IPS DF 4.7 (cell line): ENCODE results near the gene TSKS.

Source experiments
- DNase-seq: peaks from one replicate; pipeline ENCODE4 v3.0.0-alpha.2; 2013; ENCODE audit warnings: low spot score; ENCODE audit errors: extremely low read depth

The TSKS gene

GRCh38 chr19:49763230-49763629, at the start of gene TSKS:
TSS of gene TSKS (minus strand) at chr19:49763306. CDS start at chr19:49763247, 59 bp downstream.
- no peak for DNase-seq

DNA sequence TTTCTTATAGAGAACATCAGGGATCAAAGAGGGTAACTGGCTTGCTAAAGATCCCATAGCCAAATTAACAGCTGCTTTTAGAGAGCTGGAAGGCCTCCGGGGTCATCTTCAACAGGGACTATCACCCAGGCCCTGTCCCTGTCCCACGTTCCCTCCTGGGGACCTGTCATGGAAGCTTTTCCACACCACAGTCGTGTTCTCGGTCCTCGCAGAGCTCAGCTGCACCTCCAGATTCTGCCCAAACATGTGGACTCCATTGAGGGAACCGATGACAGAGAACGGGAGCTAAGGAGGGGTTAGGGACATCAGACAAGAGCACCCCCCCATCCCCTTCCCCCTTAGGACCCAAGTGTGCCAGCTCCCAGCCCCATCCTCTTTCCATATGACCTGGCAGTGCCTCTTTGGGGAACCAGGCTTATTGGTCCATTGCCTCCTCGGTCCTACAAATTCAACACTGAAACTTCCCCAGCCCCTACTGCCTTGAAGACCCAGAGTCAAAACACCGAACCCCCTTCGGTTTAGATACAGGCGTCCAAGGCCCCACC, 49.4 kb upstream of the TSKS start:
- no peak for DNase-seq

GRCh38 chr19:49811328-49811727, 48.2 kb upstream of the TSKS start:
- no peak for DNase-seq

GRCh38 chr19:49809941-49810389, 46.9 kb upstream of the TSKS start:
- DNase-seq: no peak

- DNase-seq: no peak
Observed at GRCh38 chr19:49809160-49809940, 46.2 kb upstream of the TSKS start.

DNA sequence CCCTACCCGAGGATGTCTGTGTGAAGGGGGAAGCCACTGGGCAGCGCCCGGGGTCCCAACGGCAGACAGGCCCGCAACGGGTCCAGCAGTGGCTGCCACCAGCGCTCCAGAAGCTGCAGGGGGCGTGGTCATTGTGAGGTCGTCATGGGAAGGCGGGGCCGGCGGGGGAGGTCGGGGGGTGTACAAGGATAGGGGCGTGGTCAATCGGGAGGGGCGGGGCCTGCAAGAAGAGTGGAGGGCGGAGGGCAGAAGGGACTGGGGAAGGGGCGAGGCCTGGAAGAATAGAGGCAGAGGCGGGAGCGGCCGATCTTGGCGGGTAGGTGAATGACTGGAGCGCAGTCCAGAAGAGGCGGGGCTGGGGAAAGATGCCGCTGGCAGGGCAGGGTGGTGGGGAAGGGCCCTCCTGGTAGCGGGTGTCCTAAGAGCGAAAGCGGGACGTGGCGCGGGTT, 45.6 kb upstream of the TSKS start:
- no peak for DNase-seq

- DNase-seq: no peak
Observed at GRCh38 chr19:49807904-49808675, 45.0 kb upstream of the TSKS start.

GRCh38 chr19:49807058-49807903, 44.2 kb upstream of the TSKS start:
- DNase-seq: no peak

DNA sequence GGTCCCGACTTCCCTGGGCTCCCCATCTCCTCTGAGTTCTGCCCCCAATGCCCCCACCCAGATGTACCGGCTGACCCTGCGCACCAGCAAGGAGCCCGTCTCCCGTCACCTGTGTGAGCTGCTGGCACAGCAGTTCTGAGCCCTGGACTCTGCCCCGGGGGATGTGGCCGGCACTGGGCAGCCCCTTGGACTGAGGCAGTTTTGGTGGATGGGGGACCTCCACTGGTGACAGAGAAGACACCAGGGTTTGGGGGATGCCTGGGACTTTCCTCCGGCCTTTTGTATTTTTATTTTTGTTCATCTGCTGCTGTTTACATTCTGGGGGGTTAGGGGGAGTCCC, 43.5 kb upstream of the TSKS start:
- no peak for DNase-seq

- no peak for DNase-seq
Observed at GRCh38 chr19:49805822-49806619, 42.9 kb upstream of the TSKS start.

DNA sequence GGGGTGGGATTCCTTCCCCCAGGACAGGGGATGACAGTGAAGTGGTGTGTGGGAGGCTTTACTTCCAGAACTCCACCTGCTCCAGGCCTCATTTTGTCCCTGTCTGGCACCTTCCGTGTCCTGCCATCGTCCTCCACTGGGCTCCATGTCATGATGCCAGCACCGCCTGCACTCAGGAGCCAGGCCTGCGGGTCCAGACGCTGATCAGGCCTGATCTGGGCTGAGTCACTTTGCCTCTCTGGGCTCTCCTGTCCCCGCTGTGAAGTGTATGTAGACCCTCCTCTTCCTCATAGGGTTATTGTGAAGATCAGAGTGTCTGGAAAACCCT, 40.4 kb upstream of the TSKS start:
- no peak for DNase-seq

- DNase-seq: no peak
Observed at GRCh38 chr19:49802836-49803528, 39.9 kb upstream of the TSKS start.

- no peak for DNase-seq
Observed at GRCh38 chr19:49801966-49802661, 39.0 kb upstream of the TSKS start.

DNA sequence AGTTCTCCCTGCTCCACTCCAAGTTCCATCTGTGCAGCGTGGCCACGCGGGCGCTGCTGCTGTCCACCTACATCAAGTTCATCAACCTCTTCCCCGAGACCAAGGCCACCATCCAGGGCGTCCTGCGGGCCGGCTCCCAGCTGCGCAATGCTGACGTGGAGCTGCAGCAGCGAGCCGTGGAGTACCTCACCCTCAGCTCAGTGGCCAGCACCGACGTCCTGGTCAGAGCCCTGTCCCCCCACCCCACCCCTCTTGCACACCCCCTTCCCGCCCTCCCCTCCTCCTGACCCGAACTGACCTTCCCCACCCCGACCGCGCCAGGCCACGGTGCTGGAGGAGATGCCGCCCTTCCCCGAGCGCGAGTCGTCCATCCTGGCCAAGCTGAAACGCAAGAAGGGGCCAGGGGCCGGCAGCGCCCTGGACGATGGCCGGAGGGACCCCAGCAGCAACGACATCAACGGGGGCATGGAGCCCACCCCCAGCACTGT, 38.3 kb upstream of the TSKS start:
- DNase-seq: no peak

- no peak for DNase-seq
Observed at GRCh38 chr19:49800771-49801170, 37.7 kb upstream of the TSKS start.

DNA sequence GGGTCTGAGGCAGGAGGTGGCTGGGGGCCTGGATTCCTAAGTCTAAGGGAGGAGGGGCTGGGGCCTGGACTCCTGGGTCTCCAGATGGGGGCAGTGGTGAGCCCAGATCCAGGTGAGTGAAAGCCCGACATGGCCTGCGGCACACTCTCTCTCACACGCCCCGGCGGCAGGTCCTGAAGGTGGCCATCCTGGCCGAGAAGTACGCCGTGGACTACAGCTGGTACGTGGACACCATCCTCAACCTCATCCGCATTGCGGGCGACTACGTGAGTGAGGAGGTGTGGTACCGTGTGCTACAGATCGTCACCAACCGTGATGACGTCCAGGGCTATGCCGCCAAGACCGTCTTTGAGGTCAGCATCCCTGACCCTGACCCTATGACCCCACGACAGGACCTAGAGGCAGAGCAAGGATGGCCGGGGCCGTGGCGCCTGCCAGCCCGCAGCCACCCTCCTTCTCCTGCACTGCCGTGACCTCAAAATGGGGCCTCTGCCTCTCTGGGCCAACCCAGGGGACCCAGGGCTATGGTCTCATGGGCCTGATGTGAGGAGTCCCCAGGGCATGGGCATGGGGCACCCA, 36.8 kb upstream of the TSKS start:
- DNase-seq: no peak

- DNase-seq: no peak
Observed at GRCh38 chr19:49799271-49799797, 36.2 kb upstream of the TSKS start.

DNA sequence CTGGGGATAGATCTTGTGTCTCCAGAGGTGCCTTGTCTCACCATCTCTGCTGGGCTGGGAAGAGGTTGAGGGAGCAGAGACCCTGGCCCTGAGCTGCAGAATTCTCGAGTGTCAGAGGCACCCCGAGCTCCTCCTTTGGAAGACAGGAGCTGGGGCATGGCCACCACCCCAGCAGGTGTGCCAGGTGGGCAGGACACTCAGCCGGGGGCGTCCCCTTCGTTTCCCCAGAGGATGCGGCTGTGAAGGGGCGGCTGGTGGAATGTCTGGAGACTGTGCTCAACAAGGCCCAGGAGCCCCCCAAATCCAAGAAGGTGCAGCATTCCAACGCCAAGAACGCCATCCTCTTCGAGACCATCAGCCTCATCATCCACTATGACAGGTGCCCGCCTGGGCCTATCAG, 35.5 kb upstream of the TSKS start:
- DNase-seq: no peak

DNA sequence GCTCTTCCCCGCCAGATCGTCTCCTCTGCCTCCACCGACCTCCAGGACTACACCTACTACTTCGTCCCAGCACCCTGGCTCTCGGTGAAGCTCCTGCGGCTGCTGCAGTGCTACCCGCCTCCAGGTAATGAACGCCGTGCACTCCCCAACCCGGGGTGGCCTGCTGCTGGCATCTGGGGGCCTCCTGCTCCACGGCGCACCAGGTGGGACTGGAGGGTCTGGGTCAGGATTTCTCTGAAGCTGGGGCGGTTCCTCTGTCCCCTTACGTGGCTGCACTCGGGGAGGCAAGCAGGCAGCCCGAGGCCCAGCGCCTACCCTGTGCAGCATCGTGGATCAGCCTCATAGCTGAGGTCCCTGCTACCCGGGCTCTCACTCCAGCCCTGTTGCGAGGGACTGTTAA, 32.5 kb upstream of the TSKS start:
- DNase-seq: no peak
